GM21381 (cell line): ENCODE measurements around the gene BICDL2.
"Not testable (repeated sequence)": the region's sequence is repeated elsewhere in the genome, so short reads cannot be mapped to it uniquely, and the experiment has no call there.

Experiments used
- ATAC-seq: cut with Tn5 transposase; IDR thresholded peaks from one replicate; pipeline ENCODE4 v1.9.1; 2021; ENCODE audit warnings: mild to moderate bottlenecking, moderate library complexity; ENCODE audit not compliant: unreplicated experiment

BICDL2 gene

DNA sequence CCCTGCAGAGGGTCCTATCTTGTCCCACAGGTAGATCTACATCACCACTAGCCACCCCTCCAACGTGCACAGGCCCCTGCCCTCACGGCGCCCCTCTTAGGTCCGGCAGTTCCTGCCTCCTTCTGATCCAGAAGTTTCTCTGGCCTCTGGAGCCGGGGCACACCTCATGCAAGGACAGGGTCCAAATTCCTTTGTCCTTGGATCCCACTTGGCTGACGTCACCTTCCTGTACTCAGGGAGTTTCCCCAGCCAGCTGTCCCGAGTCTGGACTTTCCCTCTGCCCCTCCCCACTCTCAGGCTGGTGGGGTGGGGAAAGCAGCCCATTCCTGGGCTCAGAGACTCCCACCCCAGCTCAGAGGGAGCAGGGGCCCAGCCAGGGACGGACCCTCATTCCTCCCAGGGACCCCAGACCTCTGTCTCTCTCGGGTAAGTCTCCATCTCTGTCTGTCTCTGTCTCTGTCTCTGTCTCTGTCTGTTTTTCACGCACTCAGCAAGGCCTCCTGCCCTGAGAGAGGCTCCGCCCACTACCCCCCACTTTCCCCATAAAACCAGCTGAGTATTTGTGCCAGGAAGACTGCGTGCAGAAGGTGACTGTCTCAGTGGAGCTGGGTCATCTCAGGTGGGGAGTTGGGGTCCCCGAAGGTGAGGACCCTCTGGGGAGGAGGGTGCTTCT lies 28.5 kb upstream of the BICDL2 start, which contains the start of gene IL32:
IL32 (plus strand) TSS at position 572 of the 673 bp plus-strand sequence. CDS start 172 bp downstream, outside the sequence.
- ATAC-seq = no peak

DNA sequence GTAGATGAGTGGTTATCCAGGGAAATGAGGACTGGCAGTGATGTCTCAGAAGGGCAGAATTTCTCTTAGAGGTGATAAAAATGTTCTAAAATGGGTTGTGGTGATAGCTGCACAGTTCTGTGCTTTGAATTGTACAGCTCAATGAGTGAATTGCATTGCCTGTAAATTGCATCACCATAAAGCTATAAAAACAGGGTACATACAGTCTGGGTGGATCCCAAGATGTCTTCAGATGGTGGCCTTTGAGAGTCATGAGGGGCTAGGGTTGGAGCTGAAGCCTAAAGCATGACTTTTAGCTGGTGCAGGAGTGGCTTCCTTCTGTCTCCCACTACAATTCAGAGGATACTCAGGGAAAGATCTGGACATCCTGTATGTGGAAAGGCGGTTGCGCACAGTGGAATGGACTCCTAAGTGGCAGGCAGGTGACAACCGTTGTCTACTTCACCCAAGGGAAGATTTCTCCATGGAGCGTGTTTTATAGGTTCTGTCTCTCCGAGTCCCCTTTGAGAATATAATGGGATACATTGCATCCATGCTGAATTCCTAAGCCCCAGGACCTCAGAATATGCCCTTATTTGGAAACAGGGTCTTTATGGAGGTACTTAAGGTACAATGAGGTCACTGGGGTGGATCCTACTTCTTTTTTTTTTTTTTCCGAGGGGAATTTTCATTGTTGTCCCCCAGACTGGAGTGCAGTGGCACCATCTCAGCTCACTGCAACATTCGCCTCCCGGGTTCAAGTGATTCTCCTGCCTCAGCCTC lies 27.1 kb upstream of the BICDL2 start:
- ATAC-seq = no peak

DNA sequence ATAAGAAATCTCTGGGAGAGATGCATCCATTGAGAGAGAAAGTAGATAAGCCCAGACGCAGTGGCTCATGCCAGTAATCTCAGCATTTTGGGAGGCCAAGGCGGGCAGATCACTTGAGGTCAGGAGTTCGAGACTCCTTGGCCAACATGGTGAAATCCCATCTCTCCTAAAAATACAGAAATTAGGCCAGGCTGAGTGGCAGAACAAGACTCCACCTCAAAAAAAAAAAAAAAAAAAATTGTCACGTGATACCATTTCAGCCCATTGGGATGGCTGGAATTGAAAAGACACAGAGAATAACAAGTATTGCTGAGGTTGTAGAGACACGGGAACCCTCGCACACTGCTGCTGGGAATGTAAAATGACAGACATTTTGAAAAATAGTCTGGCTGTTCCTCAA lies 25.8 kb upstream of the BICDL2 start:
- ATAC-seq = no peak

DNA sequence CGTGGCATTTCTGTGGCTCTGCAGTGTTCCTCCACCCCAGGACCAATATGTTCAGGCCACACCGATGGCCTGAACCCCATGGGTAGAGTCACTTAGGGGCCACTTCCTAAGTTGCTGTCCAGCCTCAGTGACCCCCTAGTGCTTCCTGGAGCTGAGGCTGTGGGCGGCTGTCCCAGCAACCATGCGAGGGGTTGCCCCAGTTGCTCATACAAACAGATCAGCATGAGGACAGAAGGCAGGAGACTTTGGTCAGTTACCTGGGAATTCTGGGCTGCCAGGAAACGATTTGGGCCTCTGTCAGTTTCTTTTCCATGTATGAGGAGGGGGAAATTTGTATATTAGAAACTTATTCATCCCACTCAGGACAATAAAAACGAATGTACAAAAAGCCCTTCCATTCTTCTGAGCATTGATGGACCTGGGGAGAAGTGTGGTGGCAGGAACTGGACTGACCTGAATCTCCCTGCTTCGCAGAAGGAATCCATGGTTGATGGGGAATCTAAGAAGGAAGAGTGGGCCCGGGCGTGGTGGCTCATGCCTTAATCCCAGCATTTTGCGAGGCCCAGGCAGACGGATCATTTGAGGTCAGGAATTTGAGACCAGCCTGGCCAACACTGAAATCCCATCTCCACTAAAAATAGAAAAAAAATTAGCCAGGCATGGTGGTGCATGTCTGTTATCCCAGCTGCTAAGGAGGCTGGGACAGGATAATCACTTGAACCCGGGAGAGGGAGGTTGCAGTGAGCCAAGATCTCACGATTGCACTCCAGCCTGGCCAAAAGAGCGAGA lies 23.8 kb upstream of the BICDL2 start:
- no peak for ATAC-seq

DNA sequence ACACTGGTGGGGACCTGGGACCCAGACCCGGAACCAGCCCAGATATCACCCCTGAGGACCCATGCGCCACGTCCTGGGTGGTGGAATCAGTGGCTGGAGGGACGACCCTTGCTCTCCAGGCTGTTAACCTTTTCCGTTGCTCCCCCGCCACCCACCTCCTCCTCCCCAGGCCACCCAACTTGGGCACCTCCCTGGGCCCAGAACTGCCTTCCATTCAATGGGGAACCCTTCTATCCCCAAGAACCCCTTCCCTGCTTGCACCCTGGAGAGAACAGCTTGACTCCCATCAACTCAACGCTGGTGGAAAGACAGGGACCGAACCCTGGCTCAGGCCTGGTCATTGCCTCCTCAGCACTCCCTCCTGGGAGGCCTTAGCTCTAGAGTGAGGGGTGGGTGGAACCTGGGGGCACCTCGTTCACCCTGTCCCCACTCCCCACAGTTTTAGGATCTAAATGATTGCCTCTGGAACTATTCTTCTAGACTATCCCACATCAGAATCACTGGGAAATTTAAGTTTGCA lies 23.0 kb upstream of the BICDL2 start:
- no peak for ATAC-seq

DNA sequence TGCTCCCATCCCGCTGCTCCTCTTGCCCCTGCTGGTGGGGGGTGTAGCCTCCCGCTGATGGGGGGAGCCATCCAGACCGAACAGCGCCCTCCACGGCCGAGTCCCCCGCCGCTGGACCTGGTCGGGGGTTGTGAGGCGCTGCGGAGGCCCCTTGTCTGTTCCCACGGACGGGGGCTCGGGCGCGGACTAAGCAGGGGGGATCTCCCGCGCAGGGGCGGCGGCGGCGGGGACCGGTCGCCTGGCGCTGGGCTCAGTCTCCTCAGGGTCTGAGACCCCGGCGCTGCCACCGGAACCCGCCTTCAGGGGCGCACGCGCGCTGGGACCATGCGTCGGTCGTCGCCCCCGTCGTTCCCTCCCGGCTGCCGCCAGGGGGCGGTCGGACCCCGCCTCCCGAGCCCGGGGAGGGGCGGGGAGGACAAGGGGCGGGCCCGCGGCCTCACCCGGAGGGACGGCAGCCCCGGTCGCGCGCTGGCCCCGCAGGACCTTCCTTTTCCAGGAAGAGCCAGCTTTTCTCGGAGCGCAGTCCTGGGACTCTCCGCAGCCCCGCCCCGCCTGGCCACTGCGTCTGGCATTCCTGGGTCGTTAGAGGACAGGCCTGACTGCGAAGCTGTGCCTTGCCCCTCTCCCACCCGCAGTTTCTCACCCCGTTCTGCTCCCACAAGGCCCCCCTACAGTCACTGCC lies 22.4 kb upstream of the BICDL2 start:
- ATAC-seq = peak; percentile 78

DNA sequence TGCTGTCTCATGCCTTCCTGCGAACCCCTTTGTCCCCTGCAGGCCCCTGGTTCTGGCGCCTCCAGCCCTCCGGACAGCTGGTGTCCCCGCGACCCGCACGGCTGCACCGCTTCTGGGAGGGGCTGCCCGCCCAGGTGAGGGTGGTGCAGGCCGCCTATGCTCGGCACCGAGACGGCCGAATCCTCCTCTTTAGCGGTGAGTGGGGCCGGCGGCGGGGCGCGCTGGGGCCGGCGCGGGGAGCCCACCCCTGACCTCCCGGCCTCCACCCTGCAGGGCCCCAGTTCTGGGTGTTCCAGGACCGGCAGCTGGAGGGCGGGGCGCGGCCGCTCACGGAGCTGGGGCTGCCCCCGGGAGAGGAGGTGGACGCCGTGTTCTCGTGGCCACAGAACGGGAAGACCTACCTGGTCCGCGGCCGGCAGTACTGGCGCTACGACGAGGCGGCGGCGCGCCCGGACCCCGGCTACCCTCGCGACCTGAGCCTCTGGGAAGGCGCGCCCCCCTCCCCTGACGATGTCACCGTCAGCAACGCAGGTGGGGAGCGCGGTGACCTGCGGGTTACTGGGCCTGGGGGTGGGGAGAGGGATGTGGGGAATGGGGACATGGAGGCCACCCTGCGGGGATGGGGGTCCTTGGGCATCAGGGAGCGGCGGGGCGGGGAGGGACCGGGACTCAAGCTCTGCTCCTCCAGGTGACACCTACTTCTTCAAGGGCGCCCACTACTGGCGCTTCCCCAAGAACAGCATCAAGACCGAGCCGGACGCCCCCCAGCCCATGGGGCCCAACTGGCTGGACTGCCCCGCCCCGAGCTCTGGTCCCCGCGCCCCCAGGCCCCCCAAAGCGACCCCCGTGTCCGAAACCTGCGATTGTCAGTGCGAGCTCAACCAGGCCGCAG lies 21.6 kb upstream of the BICDL2 start:
- peak; percentile 31 for ATAC-seq

DNA sequence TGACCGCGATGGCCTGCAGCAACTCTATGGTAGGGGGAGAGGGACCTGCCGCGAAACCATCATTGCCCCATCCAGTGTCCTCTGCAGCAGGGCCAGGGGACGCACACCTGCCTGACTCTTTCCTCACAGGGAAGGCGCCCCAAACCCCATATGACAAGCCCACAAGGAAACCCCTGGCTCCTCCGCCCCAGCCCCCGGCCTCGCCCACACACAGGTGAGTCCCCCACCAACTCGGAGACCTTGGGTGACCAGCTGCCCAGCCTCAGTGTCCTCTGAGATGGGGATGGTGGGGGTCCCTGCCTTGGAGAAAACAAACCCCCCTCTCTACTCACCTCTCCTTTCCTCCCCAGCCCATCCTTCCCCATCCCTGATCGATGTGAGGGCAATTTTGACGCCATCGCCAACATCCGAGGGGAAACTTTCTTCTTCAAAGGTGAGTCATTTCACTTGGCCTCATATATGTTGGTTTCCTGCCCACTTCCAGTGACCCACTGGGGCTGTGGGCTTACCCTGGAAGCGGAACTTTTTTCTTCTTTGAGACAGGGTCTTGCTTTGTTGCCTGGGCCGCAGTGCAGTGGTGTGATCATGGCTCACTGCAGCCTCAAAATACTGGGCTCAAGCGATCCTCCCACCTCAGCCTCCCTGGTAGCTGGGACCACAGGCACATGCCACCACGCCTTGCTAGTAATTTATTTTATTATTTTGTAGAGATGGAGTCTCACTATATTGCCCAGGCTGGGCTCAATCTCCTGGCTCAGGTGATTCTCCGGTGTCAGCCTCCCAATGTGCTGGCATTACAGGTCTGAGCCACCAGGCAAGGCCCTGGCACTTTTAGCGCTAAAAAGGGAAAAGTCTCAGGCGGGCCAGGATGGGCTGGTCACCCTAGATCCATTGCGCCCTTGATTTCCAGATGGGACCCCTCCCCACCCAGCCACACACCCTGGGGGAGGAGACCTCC lies 20.7 kb upstream of the BICDL2 start:
- ATAC-seq = no peak

DNA sequence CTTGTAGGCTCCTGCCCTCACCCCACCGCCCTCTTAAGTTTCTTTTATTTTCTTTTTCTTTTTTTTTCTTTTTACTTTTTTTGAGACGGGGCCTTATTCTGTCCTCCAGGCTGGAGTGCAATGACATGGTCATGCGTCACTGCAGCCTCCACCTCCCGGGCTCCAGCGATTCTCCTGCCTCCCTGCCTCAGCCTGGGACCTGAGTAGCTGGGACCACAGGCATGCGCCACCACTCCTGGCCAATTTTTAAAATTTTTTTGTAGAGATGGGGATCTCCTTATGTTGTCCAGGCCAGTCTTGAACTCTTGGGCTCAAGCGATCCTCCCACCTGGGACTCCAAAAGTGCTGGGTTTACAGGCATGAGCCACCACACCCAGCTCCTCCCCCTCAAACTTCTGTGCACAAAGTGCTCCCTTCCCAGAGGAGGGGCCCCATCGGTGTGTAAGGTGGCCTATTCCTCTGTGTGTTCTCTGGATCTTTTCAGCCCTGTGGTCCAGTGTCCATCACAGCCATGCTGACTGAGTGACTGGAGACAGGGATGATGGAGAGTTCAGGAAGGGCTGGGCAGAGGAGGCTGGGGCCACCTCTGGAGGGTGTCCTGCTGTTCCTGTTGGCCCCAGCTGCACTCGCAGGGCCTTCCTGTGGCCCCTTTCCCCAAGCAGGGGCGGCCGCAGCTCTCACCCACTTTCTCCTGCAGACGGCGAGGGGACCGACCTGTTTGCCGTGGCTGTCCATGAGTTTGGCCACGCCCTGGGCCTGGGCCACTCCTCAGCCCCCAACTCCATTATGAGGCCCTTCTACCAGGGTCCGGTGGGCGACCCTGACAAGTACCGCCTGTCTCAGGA lies 19.8 kb upstream of the BICDL2 start:
- no peak for ATAC-seq

DNA sequence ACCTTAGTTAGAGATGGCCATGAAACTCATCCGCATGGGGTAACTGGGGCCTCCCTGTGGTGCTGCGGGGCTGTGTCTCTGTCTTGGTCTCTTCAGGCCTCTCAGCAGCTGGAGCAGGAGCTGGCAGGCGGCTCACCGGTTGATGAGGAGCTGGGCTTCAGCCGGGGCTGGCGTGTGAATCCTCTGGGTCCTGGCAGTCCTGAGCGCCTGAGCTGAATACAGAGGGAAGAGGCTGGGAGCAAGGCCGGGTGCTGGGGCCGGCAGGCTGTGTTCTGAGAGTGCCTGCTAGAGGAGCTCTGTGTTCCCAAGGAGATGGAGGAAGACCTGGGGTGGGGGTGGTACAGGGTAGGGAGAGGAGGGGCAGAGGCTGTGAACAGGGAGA lies 19.0 kb upstream of the BICDL2 start:
- ATAC-seq = not testable (repeated sequence)

DNA sequence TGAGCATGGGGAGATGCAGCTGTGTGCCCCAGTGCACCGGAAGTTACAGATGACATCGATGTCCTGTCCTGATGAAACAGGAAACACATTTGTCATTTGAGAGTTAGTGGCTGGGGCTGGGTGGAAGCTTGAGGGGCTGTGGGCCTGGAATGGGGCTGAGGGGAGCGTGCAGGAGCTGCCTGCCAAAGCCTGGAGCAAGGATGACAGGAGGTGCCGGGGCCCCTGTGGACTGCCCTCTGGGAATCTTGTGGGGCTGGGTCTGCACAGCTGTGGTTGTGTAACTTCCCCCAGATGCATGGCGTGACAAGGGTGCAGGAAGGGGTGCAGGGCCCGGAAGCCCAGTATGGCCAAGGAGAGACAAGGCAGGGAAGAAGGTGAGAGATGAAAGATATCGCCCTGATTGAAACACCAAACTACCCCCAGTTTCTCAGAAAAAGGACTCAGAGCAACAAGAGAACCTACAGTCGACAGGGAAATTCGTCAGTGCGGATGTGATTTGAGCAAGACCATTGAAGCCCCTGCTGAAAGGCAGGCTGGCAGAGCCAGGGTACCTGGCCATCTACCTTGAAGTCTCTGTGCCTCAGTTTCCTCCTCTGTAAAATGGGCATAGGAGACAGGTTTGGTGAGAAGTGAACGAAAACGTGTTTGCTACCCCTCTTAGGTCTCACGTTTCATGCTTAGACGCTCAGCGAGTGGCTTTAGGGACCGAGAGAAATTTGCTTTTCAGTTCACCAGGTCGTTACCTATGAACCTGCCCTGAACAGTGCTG lies 18.4 kb upstream of the BICDL2 start:
- ATAC-seq = no peak

DNA sequence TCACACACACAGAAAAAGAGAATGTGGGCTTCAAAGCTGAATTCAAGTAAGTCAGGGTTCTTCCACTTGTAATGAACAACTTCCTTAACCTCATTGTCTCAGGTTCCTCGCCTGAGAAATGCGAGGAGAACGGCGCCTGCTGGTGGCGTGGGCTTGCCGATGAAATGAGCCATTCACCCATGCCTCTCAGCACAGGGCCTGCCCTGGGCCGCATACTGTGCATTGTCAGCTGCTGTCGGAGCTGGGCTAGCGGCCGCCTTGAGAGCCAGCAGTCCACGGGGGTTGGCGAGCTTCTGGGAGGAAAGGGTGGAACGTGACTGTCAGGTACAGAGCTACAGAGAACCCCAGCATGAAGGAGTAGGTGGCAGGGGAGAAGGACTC lies 16.6 kb upstream of the BICDL2 start:
- not testable (repeated sequence) for ATAC-seq

DNA sequence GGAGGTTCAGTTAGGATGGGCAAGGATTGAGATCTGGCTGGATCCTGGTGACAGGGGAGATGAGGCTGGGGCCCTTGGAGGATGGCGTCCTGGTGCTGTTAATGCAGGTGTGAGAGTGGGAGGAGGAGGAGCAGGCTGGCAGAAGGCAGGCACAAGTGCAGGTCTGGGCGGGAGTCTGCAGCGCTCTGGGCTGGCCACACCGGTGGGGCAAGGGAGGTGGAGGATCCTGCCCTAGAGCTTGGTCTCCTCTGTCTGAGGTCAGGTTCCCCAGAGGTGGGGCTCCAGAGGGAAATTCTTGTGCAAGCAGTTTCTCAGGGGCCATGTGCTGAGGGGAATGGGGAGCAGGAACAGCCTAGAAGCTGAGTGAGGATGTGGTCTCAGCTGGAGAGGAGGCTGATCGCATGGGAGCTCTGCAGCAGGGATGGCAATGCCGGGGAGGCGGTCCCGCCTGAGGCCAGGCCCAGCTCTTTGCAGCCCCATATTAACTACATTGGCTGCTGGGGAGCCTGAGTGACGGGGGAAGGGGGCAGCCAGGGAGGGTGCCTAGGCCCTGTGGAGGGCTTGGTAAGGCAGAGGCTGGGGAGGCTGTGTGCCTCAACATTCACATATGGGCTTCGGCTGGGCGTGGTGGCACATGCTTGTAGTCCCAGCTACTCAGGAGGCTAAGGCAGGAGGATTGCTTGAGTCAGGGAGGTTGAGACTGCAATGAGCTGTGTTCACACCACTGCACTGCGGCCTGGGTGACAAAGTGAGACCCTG lies 16.0 kb upstream of the BICDL2 start:
- not testable (repeated sequence) for ATAC-seq

DNA sequence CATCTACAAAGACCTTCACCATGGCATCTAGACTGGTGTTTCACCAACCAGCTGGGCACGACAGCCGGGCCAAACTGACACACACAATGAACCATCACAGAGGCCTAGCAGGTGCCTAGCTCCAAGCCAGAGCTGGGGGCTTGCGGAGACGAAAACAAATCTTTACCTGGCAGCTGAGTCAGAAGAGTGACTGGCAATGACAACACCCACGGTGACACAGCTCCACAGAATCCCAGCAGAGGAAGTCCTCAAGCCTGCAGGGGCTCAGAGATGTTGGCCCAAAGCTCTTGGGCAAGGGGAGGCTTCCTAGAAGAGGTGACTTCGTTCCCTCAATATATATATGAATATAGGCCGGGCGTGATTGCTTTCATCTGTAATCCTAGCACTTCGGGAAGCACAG lies 14.8 kb upstream of the BICDL2 start:
- no peak for ATAC-seq

DNA sequence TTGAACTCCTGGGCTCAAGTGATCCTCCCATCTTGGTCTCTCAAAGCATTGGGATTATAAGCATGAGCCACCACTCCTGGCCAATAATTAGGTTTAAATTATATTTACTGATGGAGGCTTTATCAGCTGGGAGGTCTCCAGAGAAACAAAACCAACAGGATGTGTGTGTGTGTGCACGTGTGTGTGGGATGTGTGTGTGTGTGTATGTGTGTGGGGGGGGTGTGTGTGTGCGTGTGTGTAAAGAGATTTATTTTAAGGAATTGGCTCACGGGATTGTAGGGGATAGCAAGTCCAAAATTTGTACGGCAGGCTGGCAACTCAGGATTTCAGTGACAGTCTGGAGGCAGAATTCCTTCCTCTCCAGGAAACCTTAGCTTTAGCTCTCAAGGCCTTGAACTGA lies 14.3 kb upstream of the BICDL2 start:
- ATAC-seq = no peak

DNA sequence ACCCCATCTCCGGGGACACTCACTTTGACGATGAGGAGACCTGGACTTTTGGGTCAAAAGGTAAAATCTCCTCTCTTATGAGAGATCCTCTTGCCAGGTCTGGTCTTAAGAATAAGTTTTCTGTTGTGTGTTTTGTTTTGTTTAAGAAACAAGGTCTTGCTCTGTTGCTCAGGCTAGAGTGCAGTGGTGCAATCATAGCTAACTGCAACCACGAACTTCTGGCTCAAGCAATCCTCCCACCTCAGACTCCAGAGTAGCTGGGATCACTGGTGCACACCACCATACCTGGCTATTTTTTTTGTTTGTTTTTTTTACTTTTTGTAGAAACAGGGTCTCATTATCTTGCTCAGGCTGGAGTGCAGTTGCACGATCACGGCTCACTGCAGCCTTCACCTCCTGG lies 13.7 kb upstream of the BICDL2 start:
- ATAC-seq = no peak
